HUDEP-2 (cell line): Measurements from ENCODE around the gene KRT6B.
"Not testable (repeated sequence)": the region's sequence is repeated elsewhere in the genome, so short reads cannot be mapped to it uniquely, and the experiment has no call there.

Experiments
- DNase-seq, 76 experiments: peaks; one replicate each; lab custom pipeline; 2025; ENCODE audit not compliant: unreplicated experiment in 76 of 76; lab: John Stamatoyannopoulos, UW

The KRT6B gene

GRCh38 chr12:52452101-52452500 is at the start of gene KRT6B:
Gene KRT6B, minus strand, starts transcription at chr12:52452146. Its CDS starts 68 bp downstream, at chr12:52452078.
- DNase-seq = no peak

- no peak for DNase-seq
Observed at GRCh38 chr12:52501490-52501889, 49.5 kb upstream of the KRT6B start.

- not testable (repeated sequence) for DNase-seq
Observed at GRCh38 chr12:52500574-52500973, 48.6 kb upstream of the KRT6B start.

- DNase-seq = no peak
Observed at GRCh38 chr12:52499806-52500560, 48.0 kb upstream of the KRT6B start.

GRCh38 chr12:52498946-52499345 is 47.0 kb upstream of the KRT6B start:
- no peak for DNase-seq

GRCh38 chr12:52497975-52498374 is 46.0 kb upstream of the KRT6B start:
- no peak for DNase-seq

- DNase-seq = no peak
Observed at GRCh38 chr12:52496590-52497071, 44.7 kb upstream of the KRT6B start.

- no peak for DNase-seq
Observed at GRCh38 chr12:52496054-52496453, 44.1 kb upstream of the KRT6B start.

- peak in 6 of 76 experiments; percentile 1 to 25 (median 5) for DNase-seq
Observed at GRCh38 chr12:52495389-52495788, 43.4 kb upstream of the KRT6B start.

- no peak for DNase-seq
Observed at GRCh38 chr12:52494518-52494917, 42.6 kb upstream of the KRT6B start.

- DNase-seq = no peak
Observed at GRCh38 chr12:52494100-52494499, 42.2 kb upstream of the KRT6B start.

GRCh38 chr12:52493172-52493571 is 41.2 kb upstream of the KRT6B start, which contains the start of gene KRT6A:
Gene KRT6A, minus strand, starts transcription at chr12:52493257. Its CDS starts 69 bp downstream, at chr12:52493188.
- DNase-seq = no peak

- not testable (repeated sequence) for DNase-seq
Observed at GRCh38 chr12:52492405-52492804, 40.5 kb upstream of the KRT6B start.

- DNase-seq = not testable (repeated sequence)
Observed at GRCh38 chr12:52491495-52491894, 39.5 kb upstream of the KRT6B start.

GRCh38 chr12:52488736-52489135 is 36.8 kb upstream of the KRT6B start:
- no peak for DNase-seq

GRCh38 chr12:52487744-52488443 is 35.9 kb upstream of the KRT6B start:
- DNase-seq = not testable (repeated sequence)

- DNase-seq = no peak
Observed at GRCh38 chr12:52487211-52487610, 35.3 kb upstream of the KRT6B start.

- DNase-seq = no peak
Observed at GRCh38 chr12:52486166-52487105, 34.5 kb upstream of the KRT6B start.

GRCh38 chr12:52480073-52480472 is 28.1 kb upstream of the KRT6B start:
- no peak for DNase-seq

GRCh38 chr12:52477651-52478050 is 25.7 kb upstream of the KRT6B start:
- no peak for DNase-seq

- DNase-seq = no peak
Observed at GRCh38 chr12:52474212-52474611, 22.3 kb upstream of the KRT6B start.
